A549 (cell line): Measurements from ENCODE around the gene CYP3A4. TPM values are rescaled to one million over a fixed set of nuclear protein-coding genes. Genes with fewer than 3 reads are reported as not detected.

ENCODE experiments used
- ATAC-seq, 2 experiments: fragments of 200-7000 bp in 1 of 2; fragments of >200 bp in 1 of 2; cut with Nextera tagmentation in 1 of 2; cut with Tn5 transposase in 1 of 2; 3 replicates each; pipeline versions ENCODE4 v1.8.0 to v1.9.1; 2018 to 2020; ENCODE audit warnings: mild to moderate bottlenecking in 1 of 2, moderate library complexity in 1 of 2
- CTCF ChIA-PET: fragments of 300-600 bp; sonication (Branson Sonifier 250); formaldehyde crosslinking; extraction: SDS; loops from one replicate; lab custom pipeline; 2021; ENCODE audit warnings: antibody characterized with exemption, inconsistent platforms; lab: Yijun Ruan, JAX
- POLR2A ChIA-PET: fragments of 350-600 bp; formaldehyde crosslinking; extraction: SDS; loops from one replicate; lab custom pipeline; 2021; ENCODE audit warnings: antibody characterized with exemption, inconsistent platforms; lab: Yijun Ruan, JAX
- DNase-seq, 2 experiments: peaks; one replicate each; pipeline versions ENCODE4 v3.0.0 to v3.0.0-alpha.2; 2011 to 2016; ENCODE audit warnings: low read depth in 1 of 2, low spot score in 1 of 2
- FAIRE-seq: peaks from 2 replicates; lab custom pipeline; 2011; peaks lifted over from hg19 to GRCh38; lab: Jason Lieb, UNC
- H3K27ac ChIP-seq, 2 experiments: fragments of >200 bp; sonication (Bioruptor Twin); formaldehyde crosslinking; 3 replicates each; pipeline ENCODE4 v1.5.1; 2016 to 2017
- H3K4me1 ChIP-seq: fragments of >200 bp; sonication (Bioruptor Twin); formaldehyde crosslinking; 3 replicates; pipeline ENCODE4 v1.6.1; 2016
- H3K4me2 ChIP-seq: fragments of >200 bp; sonication (Bioruptor Twin); formaldehyde crosslinking; 3 replicates; pipeline ENCODE4 v1.6.1; 2016
- H3K4me3 ChIP-seq: fragments of >200 bp; sonication (Bioruptor Twin); formaldehyde crosslinking; 3 replicates; pipeline ENCODE4 v1.5.1; 2016
- H3K9me3 ChIP-seq: fragments of >200 bp; sonication (Bioruptor Twin); formaldehyde crosslinking; 3 replicates; pipeline ENCODE4 v1.6.1; 2016
- BHLHE40 ChIP-seq: IDR thresholded peaks from 2 replicates; pipeline ENCODE4 v1.6.1; 2012; ENCODE audit warnings: low read depth, low read length, inconsistent platforms
- EP300 ChIP-seq, 2 experiments: fragments of >200 bp; sonication (Bioruptor Twin); formaldehyde crosslinking; IDR thresholded peaks; 2 replicates in 1 of 2; 3 replicates in 1 of 2; pipeline ENCODE4 v1.6.1; 2016 to 2017
- FOXS1 ChIP-seq: fragments of 250-450 bp; sonication (Bioruptor Pico); IDR thresholded peaks from 2 replicates; pipeline ENCODE4 v1.5.0; 2020; ENCODE audit warnings: mild to moderate bottlenecking, moderate library complexity
- GATA3 ChIP-seq: IDR thresholded peaks from 2 replicates; pipeline ENCODE4 v1.6.1; 2012; ENCODE audit warnings: borderline replicate concordance
- HOXB13 ChIP-seq: fragments of 250-450 bp; sonication (Bioruptor Pico); IDR thresholded peaks from 2 replicates; pipeline ENCODE4 v1.5.0; 2020; ENCODE audit warnings: low read depth, mild to moderate bottlenecking, moderate library complexity
- MAFK ChIP-seq: fragments of 450-650 bp; IDR thresholded peaks from 2 replicates; pipeline ENCODE4 v1.6.1; 2014; ENCODE audit not compliant: partially characterized antibody
- POLR2AphosphoS2 ChIP-seq: conservative IDR thresholded peaks from 2 replicates; pipeline ENCODE4 v1.6.1; 2012; ENCODE audit warnings: low read length, improper control_type of control experiment, inconsistent platforms
- RCOR1 ChIP-seq: fragments of 150-350 bp; IDR thresholded peaks from 2 replicates; pipeline ENCODE4 v1.6.1; 2014; ENCODE audit warnings: antibody characterized with exemption, low read length, low read depth
- RFX5 ChIP-seq: fragments of 450-650 bp; IDR thresholded peaks from 2 replicates; pipeline ENCODE4 v1.7.1; 2014; ENCODE audit warnings: antibody characterized with exemption, mild to moderate bottlenecking, moderate library complexity
- SMC3 ChIP-seq: fragments of >200 bp; sonication (Bioruptor Twin); formaldehyde crosslinking; IDR thresholded peaks from 3 replicates; pipeline ENCODE4 v1.6.1; 2018; ENCODE audit warnings: inconsistent platforms
- WGBS: methylation state at CpG from one replicate; pipeline ENCODE4 v1.1.6; 2017; ENCODE audit errors: missing lambda C conversion rate; 5-methylcytosine and 5-hydroxymethylcytosine counted together
- polyA plus RNA-seq, 4 experiments: library from polyadenylated mRNA; depleted of rRNA in 3 of 4; stranded (reverse); fragments of >200 nt; fragmentation: RNase III in 1 of 4; extraction: RNeasy Plus Mini Kit Qiagen cat#74134 plus additional on column Dnase treatment in 1 of 4; gene quantifications; 2 replicates in 3 of 4; 3 replicates in 1 of 4; pipeline ENCODE4 v1.2.3, GENCODE V29; 2011 to 2017
- TF ChIP-seq, protein P1 (sequence below): fragments of 200-600 bp; sonication (generic); IDR thresholded peaks from 2 replicates; pipeline ENCODE4 v1.6.1; 2016; ENCODE audit warnings: antibody characterized with exemption, mild to moderate bottlenecking, moderate library complexity
- TF ChIP-seq, protein P2 (sequence below): IDR thresholded peaks from 2 replicates; pipeline ENCODE4 v1.6.1; 2012; ENCODE audit warnings: low read depth, borderline replicate concordance
- TF ChIP-seq, protein P3 (sequence below): IDR thresholded peaks from 2 replicates; pipeline ENCODE4 v1.6.1; 2012
- TF ChIP-seq, protein P4 (sequence below): fragments of >200 bp; sonication (Bioruptor Twin); formaldehyde crosslinking; IDR thresholded peaks from 3 replicates; pipeline ENCODE4 v1.6.1; 2016

Gene CYP3A4
- polyA plus RNA-seq, 2 of the 4 experiments (the other 2 are of a cell fraction): 0.03 TPM; not detected in 1

DNA sequence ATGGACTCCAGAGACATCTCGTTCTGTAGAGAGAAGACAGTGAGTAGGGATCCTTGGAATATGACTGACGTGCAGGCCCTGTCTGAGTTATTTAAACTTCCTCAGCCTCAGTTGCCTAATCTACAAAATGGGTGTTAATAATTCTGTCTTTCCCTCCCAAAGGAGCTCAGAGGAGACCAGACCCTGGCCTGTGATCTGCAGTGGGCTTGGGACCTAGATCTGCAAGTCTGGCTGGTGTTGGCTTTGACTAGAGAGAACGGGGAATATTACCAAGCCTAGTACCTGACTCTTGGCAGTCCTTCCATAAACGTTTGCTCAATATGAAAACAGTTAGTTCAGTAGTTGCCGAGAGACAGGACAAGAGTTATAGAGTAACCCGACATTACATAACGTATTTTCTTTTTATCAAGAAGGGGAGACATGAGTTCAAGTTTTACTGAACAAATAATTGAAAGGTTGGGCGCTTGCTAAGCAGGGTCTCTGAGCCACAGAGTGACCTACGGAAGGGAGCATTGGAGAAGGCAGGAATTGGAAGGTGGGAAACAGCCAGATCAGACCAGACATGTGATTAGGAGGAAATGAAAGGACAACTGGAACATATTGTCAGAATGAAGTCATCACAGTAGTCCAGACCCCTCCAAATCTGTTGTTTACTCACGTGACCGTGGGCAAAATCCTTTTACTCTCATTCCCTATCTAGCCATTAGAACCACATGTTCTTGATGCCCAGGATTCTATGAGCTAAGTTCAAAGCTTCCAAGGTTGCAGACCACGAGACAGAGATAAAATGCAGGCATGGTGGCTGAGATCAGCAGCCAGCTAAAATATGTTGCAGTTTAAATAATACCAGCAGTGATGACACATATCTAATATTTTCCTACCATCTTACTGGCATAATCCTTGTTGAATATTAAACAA is 10.9 kb upstream of the CYP3A4 start (continued):
- TF ChIP-seq BHLHE40 (0 out of 2 replicates have a peak, but pooled peaks have one; percentile 14), EP300 (IDR thresholded peaks at IDR 0.05) (0 out of 5 replicates have a peak, but pooled peaks of 1 of the 2 experiments have one; percentile 29), GATA3 (no peak), RFX5 (no peak), MAFK (no peak)
- TF ChIP-seq, protein P1, sequence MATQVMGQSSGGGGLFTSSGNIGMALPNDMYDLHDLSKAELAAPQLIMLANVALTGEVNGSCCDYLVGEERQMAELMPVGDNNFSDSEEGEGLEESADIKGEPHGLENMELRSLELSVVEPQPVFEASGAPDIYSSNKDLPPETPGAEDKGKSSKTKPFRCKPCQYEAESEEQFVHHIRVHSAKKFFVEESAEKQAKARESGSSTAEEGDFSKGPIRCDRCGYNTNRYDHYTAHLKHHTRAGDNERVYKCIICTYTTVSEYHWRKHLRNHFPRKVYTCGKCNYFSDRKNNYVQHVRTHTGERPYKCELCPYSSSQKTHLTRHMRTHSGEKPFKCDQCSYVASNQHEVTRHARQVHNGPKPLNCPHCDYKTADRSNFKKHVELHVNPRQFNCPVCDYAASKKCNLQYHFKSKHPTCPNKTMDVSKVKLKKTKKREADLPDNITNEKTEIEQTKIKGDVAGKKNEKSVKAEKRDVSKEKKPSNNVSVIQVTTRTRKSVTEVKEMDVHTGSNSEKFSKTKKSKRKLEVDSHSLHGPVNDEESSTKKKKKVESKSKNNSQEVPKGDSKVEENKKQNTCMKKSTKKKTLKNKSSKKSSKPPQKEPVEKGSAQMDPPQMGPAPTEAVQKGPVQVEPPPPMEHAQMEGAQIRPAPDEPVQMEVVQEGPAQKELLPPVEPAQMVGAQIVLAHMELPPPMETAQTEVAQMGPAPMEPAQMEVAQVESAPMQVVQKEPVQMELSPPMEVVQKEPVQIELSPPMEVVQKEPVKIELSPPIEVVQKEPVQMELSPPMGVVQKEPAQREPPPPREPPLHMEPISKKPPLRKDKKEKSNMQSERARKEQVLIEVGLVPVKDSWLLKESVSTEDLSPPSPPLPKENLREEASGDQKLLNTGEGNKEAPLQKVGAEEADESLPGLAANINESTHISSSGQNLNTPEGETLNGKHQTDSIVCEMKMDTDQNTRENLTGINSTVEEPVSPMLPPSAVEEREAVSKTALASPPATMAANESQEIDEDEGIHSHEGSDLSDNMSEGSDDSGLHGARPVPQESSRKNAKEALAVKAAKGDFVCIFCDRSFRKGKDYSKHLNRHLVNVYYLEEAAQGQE: no peak
- TF ChIP-seq, protein P2, sequence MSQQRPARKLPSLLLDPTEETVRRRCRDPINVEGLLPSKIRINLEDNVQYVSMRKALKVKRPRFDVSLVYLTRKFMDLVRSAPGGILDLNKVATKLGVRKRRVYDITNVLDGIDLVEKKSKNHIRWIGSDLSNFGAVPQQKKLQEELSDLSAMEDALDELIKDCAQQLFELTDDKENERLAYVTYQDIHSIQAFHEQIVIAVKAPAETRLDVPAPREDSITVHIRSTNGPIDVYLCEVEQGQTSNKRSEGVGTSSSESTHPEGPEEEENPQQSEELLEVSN: peak; percentile 40; the same call in 1 of the 2 replicates

DNA sequence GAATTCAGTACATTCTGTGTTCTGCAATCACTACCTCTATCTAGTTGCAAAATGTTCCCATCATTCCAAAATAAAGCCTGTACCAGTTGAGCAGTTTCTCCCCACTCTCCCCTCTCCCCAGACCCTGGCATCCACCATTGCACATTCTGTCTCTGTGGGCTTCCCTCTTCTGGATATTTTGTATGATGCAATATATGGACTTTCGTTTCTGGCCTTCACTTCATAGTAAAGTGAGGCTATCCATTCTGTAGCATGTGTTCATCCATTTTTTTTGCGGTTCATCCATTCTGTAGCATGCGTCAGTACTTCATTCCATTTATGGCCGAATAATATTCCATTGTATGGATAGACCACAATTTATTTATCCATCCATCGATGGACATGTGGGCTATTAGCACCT is 9.5 kb upstream of the CYP3A4 start:
- WGBS: 91% methylated on average over 5 of the region's 5 CpGs
- FAIRE-seq: no peak
- ATAC-seq: no peak
- no peak overlapping the region for H3K4me2 ChIP-seq
- H3K4me3 ChIP-seq: no peak overlapping the region
- TF ChIP-seq HOXB13 (CRISPR knock-in tag) (no peak), BHLHE40 (no peak), FOXS1 (CRISPR knock-in tag) (no peak), RCOR1 (no peak)
- TF ChIP-seq, protein P3, sequence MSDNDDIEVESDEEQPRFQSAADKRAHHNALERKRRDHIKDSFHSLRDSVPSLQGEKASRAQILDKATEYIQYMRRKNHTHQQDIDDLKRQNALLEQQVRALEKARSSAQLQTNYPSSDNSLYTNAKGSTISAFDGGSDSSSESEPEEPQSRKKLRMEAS: no peak
- TF ChIP-seq, protein P4, sequence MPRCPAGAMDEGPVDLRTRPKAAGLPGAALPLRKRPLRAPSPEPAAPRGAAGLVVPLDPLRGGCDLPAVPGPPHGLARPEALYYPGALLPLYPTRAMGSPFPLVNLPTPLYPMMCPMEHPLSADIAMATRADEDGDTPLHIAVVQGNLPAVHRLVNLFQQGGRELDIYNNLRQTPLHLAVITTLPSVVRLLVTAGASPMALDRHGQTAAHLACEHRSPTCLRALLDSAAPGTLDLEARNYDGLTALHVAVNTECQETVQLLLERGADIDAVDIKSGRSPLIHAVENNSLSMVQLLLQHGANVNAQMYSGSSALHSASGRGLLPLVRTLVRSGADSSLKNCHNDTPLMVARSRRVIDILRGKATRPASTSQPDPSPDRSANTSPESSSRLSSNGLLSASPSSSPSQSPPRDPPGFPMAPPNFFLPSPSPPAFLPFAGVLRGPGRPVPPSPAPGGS: no peak
- ChIA-PET CTCF (no interaction called here), POLR2A (no interaction called here)
- H3K27ac ChIP-seq: peak overlapping the region; percentile 72 to 75; a peak in 3 of 6 replicates
- peaks cover 32% of the 10 kb centered on the region for H3K4me1 ChIP-seq
- no peak for DNase-seq
- no peaks in the 10 kb centered on the region for H3K9me3 ChIP-seq

DNA sequence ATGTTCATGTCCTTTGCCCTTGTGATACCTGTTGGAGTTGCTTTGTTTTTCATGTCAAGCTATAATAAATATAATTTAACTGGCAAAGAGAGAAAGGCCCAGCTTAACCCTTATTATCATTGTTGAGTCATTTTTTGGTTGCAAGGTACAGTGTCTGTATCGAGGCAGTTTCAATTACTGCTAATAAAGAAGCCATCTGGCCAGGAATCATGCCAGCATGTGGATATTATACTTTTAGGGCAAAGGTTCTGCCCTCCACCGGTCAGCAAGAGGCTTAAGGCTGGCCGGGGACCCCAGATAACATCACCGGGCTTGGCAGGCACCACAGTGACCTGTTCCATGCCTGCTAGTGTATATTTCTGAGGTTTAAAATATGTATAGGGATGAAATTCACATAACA is 9.0 kb upstream of the CYP3A4 start:
- whole genome bisulfite sequencing: 63% methylated on average over 4 of the region's 4 CpGs
- H3K4me3 ChIP-seq: no peak overlapping the region
- no peaks in the 10 kb centered on the region for H3K9me3 ChIP-seq
- H3K4me1 ChIP-seq: peaks cover 32% of the 10 kb centered on the region
- POLR2A ChIA-PET: no interaction called here
- TF ChIP-seq GATA3 (no peak), SMC3 (no peak), POLR2AphosphoS2 (no peak)
- TF ChIP-seq, all 56 proteins: peak for 0
- FAIRE-seq (no peak), DNase-seq (no peak), ATAC-seq (no peak)
- CTCF ChIA-PET: no interaction called here
- H3K27ac ChIP-seq: peak overlapping the region; percentile 22 to 75; a peak in 3 of 6 replicates
- no peak overlapping the region for H3K4me2 ChIP-seq
